CD4-positive, alpha-beta memory T cell (primary cell): Measurements from ENCODE around the gene ZNF784. TPM values are rescaled to one million over a fixed set of nuclear protein-coding genes. Genes with fewer than 3 reads are reported as not detected.
"Not testable (repeated sequence)": the region's sequence is repeated elsewhere in the genome, so short reads cannot be mapped to it uniquely, and the experiment has no call there.

Experiments used
- CTCF ChIA-PET: fragments of 350-600 bp; sonication (Branson Sonifier 250); formaldehyde crosslinking; loops from one replicate; lab custom pipeline; 2021; ENCODE audit warnings: inconsistent platforms; ENCODE audit not compliant: partially characterized antibody; lab: Charles Lee
- POLR2A ChIA-PET: fragments of 350-600 bp; sonication (Branson Sonifier 250); formaldehyde crosslinking; loops from one replicate; lab custom pipeline; 2021; ENCODE audit not compliant: partially characterized antibody; lab: Charles Lee
- DNase-seq, 5 donors: peaks; one replicate each; pipeline versions ENCODE4 v3.0.0 to v3.0.0-alpha.2; 2020 to 2022; ENCODE audit warnings: mixed read lengths in 1 of 5
- H3K27ac ChIP-seq: one replicate; pipeline ENCODE4 v1.7.0; 2013; ENCODE audit warnings: low read depth, low read length
- H3K27me3 ChIP-seq: 2 replicates; pipeline ENCODE4 v1.7.0; 2013; ENCODE audit warnings: mild to moderate bottlenecking, low read length, moderate library complexity; ENCODE audit not compliant: insufficient read depth
- H3K36me3 ChIP-seq: 2 replicates; pipeline ENCODE4 v1.7.0; 2013; ENCODE audit warnings: mild to moderate bottlenecking, low read length, moderate library complexity; ENCODE audit not compliant: insufficient read depth
- H3K4me1 ChIP-seq: 2 replicates; pipeline ENCODE4 v1.7.0; 2013; ENCODE audit warnings: mild to moderate bottlenecking, low read length, moderate library complexity; ENCODE audit not compliant: insufficient read depth
- H3K4me3 ChIP-seq, 2 donors: one replicate each; pipeline ENCODE4 v1.7.0; 2013; ENCODE audit warnings: low read length in 2 of 2, mild to moderate bottlenecking in 1 of 2
- H3K9me3 ChIP-seq, 2 donors: one replicate each; pipeline ENCODE4 v1.7.0; 2013; ENCODE audit warnings: low read length in 2 of 2, control low read depth in 1 of 2; ENCODE audit not compliant: control insufficient read depth in 1 of 2
- H3K27ac Mint-ChIP-seq, 7 donors: one replicate each; pipeline ENCODE4 v1.8.0; 2020 to 2021; ENCODE audit warnings: mixed read lengths in 7 of 7, mild to moderate bottlenecking in 6 of 7, inconsistent platforms in 3 of 7, moderate library complexity in 3 of 7
- H3K27me3 Mint-ChIP-seq, 2 donors: one replicate each; pipeline ENCODE4 v1.8.0; 2020 to 2021; ENCODE audit warnings: mixed read lengths in 2 of 2
- H3K36me3 Mint-ChIP-seq, 2 donors: one replicate each; pipeline ENCODE4 v1.8.0; 2020 to 2021; ENCODE audit warnings: mixed read lengths in 2 of 2, inconsistent platforms in 1 of 2, mild to moderate bottlenecking in 1 of 2
- H3K4me1 Mint-ChIP-seq, 4 donors: one replicate each; pipeline ENCODE4 v1.8.0; 2020 to 2021; ENCODE audit warnings: mixed read lengths in 4 of 4, mild to moderate bottlenecking in 1 of 4
- H3K4me3 Mint-ChIP-seq, 8 donors: one replicate each; pipeline ENCODE4 v1.8.0; 2020 to 2021; ENCODE audit warnings: mixed read lengths in 8 of 8, mild to moderate bottlenecking in 7 of 8, moderate library complexity in 6 of 8, inconsistent platforms in 3 of 8
- H3K9me3 Mint-ChIP-seq, 8 donors: one replicate each; pipeline ENCODE4 v1.8.0; 2020 to 2021; ENCODE audit warnings: mixed read lengths in 8 of 8, mild to moderate bottlenecking in 5 of 8, inconsistent platforms in 3 of 8, moderate library complexity in 1 of 8
- intact Hi-C: fragments of 100-400 bp; cut with micrococcal nuclease; formaldehyde crosslinking; loops from one replicate; pipeline ENCODE4 v1.15.1; 2023
- polyA plus RNA-seq, 2 donors: library from polyadenylated mRNA; unstranded; fragments of 300-500 nt; fragmentation: Illumina TruSeq; gene quantifications; one replicate each; pipeline ENCODE4 v1.2.3, GENCODE V29; 2021
- total RNA-seq, 2 experiments: library from RNA; stranded (reverse); gene quantifications; one replicate each; pipeline ENCODE4 v1.2.3, GENCODE V29; 2021

Gene ZNF784
- total and polyA plus RNA-seq, 4 experiments from 2014 or later, result 1.7 to 7.4 (median 4.7) TPM

- Mint-ChIP-seq H3K27me3 (no peaks in the 10 kb centered on the region), H3K27ac (peak overlapping the region; percentile 7 to 93 (median 79)), H3K4me1 (peaks cover 23 to 59% (median 39%) of the 10 kb centered on the region in 4 donors), H3K4me3 (peak overlapping the region; percentile 66 to 94 (median 84)), H3K36me3 (no peaks in the 10 kb centered on the region), H3K9me3 (no peaks in the 10 kb centered on the region)
- CTCF ChIA-PET, result interaction anchor here (1.6 to 5.0 kb wide), 3 partner anchors 20 to 46 kb away, joined by 3 to 23 read pairs (median 9); partner anchors contain the start of genes ZNF784 and ZNF865
- intact Hi-C loops, result no loop called here
- H3K27me3 ChIP-seq, result no peaks in the 10 kb centered on the region
- H3K36me3 ChIP-seq, result no peaks in the 10 kb centered on the region
- no peak overlapping the region for H3K27ac ChIP-seq
- peak overlapping the region; percentile 6 to 10 for H3K4me3 ChIP-seq
- H3K4me1 ChIP-seq, result peaks cover 41% of the 10 kb centered on the region
- POLR2A ChIA-PET, result interaction anchor here (0.6 to 5.0 kb wide), 4 partner anchors 9 to 69 kb away, joined by 3 to 49 read pairs (median 3); partner anchors contain the start of genes FIZ1 and ZNF524
- H3K9me3 ChIP-seq, result no peaks in the 10 kb centered on the region
- peak in 2 of 5 donors; percentile 23 to 53 for DNase-seq
Measured at GRCh38 chr19:55585658-55586339, 38.6 kb downstream of the ZNF784 start.

- CTCF ChIA-PET, result interaction anchor here (1.6 to 5.0 kb wide), 3 partner anchors 21 to 47 kb away, joined by 3 to 23 read pairs (median 9); partner anchors contain the start of genes ZNF784 and ZNF865
- intact Hi-C loops, result no loop called here
- Histone ChIP-seq H3K4me3 (no peak overlapping the region), H3K9me3 (no peaks in the 10 kb centered on the region), H3K27ac (no peak overlapping the region), H3K4me1 (peaks cover 46% of the 10 kb centered on the region), H3K27me3 (no peaks in the 10 kb centered on the region), H3K36me3 (no peaks in the 10 kb centered on the region)
- H3K36me3 Mint-ChIP-seq, result peaks cover 2 to 3% of the 10 kb centered on the region in 2 donors
- DNase-seq, result no peak
- POLR2A ChIA-PET, result interaction anchor here (0.8 to 5.0 kb wide), 2 partner anchors 15 to 40 kb away, joined by 4 to 49 read pairs; partner anchors contain the start of genes FIZ1, ZNF524 and ZNF784
- peak overlapping the region in 2 of 7 donors; percentile 10 to 46 for H3K27ac Mint-ChIP-seq
- peaks cover 0 to under 1% of the 10 kb centered on the region in 2 donors for H3K27me3 Mint-ChIP-seq
- H3K4me3 Mint-ChIP-seq, result peak overlapping the region in 1 of 8 donors; percentile 89
- peaks cover 26 to 61% (median 41%) of the 10 kb centered on the region in 4 donors for H3K4me1 Mint-ChIP-seq
- peaks cover 0 to 1% (median 0%) of the 10 kb centered on the region in 8 donors for H3K9me3 Mint-ChIP-seq
Measured at GRCh38 chr19:55584871-55585270, 39.5 kb downstream of the ZNF784 start.

GRCh38 chr19:55583897-55584296, 40.5 kb downstream of the ZNF784 start:
- H3K27me3 Mint-ChIP-seq, H3K36me3 Mint-ChIP-seq, H3K4me3 Mint-ChIP-seq, H3K27me3 ChIP-seq, H3K9me3 ChIP-seq, H3K27ac ChIP-seq, intact Hi-C loops, H3K9me3 Mint-ChIP-seq, H3K36me3 ChIP-seq, H3K4me3 ChIP-seq, DNase-seq: not testable (repeated sequence)
- POLR2A ChIA-PET, result interaction anchor here (0.8 to 5.0 kb wide), 2 partner anchors 16 to 41 kb away, joined by 4 to 49 read pairs; partner anchors contain the start of genes FIZ1, ZNF524 and ZNF784
- CTCF ChIA-PET, result interaction anchor here (1.6 to 5.0 kb wide), 3 partner anchors 22 to 48 kb away, joined by 3 to 23 read pairs (median 9); partner anchors contain the start of genes ZNF784 and ZNF865
- peaks cover 48% of the 10 kb centered on the region for H3K4me1 ChIP-seq
- peak overlapping the region in 2 of 7 donors; percentile 10 to 64 for H3K27ac Mint-ChIP-seq
- H3K4me1 Mint-ChIP-seq, result peaks cover 29 to 58% (median 44%) of the 10 kb centered on the region in 4 donors

GRCh38 chr19:55582284-55582683, 42.1 kb downstream of the ZNF784 start:
- Mint-ChIP-seq H3K36me3 (peaks cover 8 to 11% of the 10 kb centered on the region in 2 donors), H3K4me3 (peak overlapping the region in 4 of 8 donors; percentile 12 to 80 (median 44))
- CTCF ChIA-PET, result interaction anchor here (1.1 to 2.0 kb wide), 3 partner anchors 49 to 79 kb away, joined by 3 to 7 read pairs (median 4); no protein-coding TSS in a partner anchor

GRCh38 chr19:55581823-55582223, 42.5 kb downstream of the ZNF784 start:
- peaks cover 0 to 1% of the 10 kb centered on the region in 2 donors for H3K27me3 Mint-ChIP-seq
- POLR2A ChIA-PET, result interaction anchor here (1.1 to 2.6 kb wide), 6 partner anchors 14 to 61 kb away, joined by 4 to 30 read pairs (median 10); partner anchors contain the start of genes FIZ1, ZNF524, ZNF581 and ZNF865
- H3K27me3 ChIP-seq, result no peaks in the 10 kb centered on the region
- no peak for DNase-seq
- H3K36me3 ChIP-seq, result no peaks in the 10 kb centered on the region
- H3K9me3 ChIP-seq, result no peaks in the 10 kb centered on the region
- H3K27ac ChIP-seq, result no peak overlapping the region
- intact Hi-C loops, result loop anchor here (2.0 kb wide), 2 partner anchors 17 to 65 kb away; partner anchors contain the start of gene FIZ1
- H3K4me3 Mint-ChIP-seq, result peak overlapping the region; percentile 6 to 83 (median 58)
- peaks cover 11 to 15% of the 10 kb centered on the region in 2 donors for H3K36me3 Mint-ChIP-seq
- peaks cover 32% of the 10 kb centered on the region for H3K4me1 ChIP-seq
- H3K27ac Mint-ChIP-seq, result peak overlapping the region in 5 of 7 donors; percentile 43 to 91 (median 70)
- peaks cover 0 to 4% (median 0%) of the 10 kb centered on the region in 8 donors for H3K9me3 Mint-ChIP-seq
- CTCF ChIA-PET, result interaction anchor here (0.8 to 2.0 kb wide), 6 partner anchors 24 to 78 kb away, joined by 3 to 7 read pairs (median 4); partner anchors contain the start of gene ZNF865
- peaks cover 24 to 49% (median 31%) of the 10 kb centered on the region in 4 donors for H3K4me1 Mint-ChIP-seq
- H3K4me3 ChIP-seq, result no peak overlapping the region

More at GRCh38 chr19:55582284-55582683, 42.1 kb downstream of the ZNF784 start:
- intact Hi-C loops, H3K36me3 ChIP-seq, DNase-seq, H3K9me3 ChIP-seq, H3K27me3 ChIP-seq, H3K9me3 Mint-ChIP-seq, H3K4me3 ChIP-seq, H3K27me3 Mint-ChIP-seq, H3K27ac ChIP-seq: not testable (repeated sequence)
- peak overlapping the region in 5 of 7 donors; percentile 43 to 89 (median 57) for H3K27ac Mint-ChIP-seq
- peaks cover 37% of the 10 kb centered on the region for H3K4me1 ChIP-seq
- peaks cover 27 to 54% (median 35%) of the 10 kb centered on the region in 4 donors for H3K4me1 Mint-ChIP-seq
- POLR2A ChIA-PET, result interaction anchor here (2.5 to 2.6 kb wide), 2 partner anchors 17 to 24 kb away, joined by 13 to 30 read pairs; partner anchors contain the start of genes FIZ1, ZNF524 and ZNF865

GRCh38 chr19:55581145-55581822, 43.1 kb downstream of the ZNF784 start:
- H3K27me3 Mint-ChIP-seq, result peaks cover 0 to 1% of the 10 kb centered on the region in 2 donors
- no peaks in the 10 kb centered on the region for H3K9me3 ChIP-seq
- CTCF ChIA-PET, result interaction anchor here (0.8 to 2.0 kb wide), 6 partner anchors 24 to 78 kb away, joined by 3 to 7 read pairs (median 4); partner anchors contain the start of gene ZNF865
- H3K36me3 Mint-ChIP-seq, result peaks cover 12 to 17% of the 10 kb centered on the region in 2 donors
- H3K27me3 ChIP-seq, result no peaks in the 10 kb centered on the region
- H3K9me3 Mint-ChIP-seq, result peaks cover 0 to 4% (median 0%) of the 10 kb centered on the region in 8 donors
- H3K27ac ChIP-seq, result peak overlapping the region; percentile 69
- no peak for DNase-seq
- H3K4me3 Mint-ChIP-seq, result peak overlapping the region; percentile 76 to 93 (median 80)
- POLR2A ChIA-PET, result interaction anchor here (0.9 to 2.6 kb wide), 8 partner anchors 14 to 61 kb away, joined by 3 to 30 read pairs (median 7); partner anchors contain the start of genes FIZ1, ZNF524, ZNF581 and ZNF784
- no peaks in the 10 kb centered on the region for H3K36me3 ChIP-seq
- H3K4me1 ChIP-seq, result peaks cover 27% of the 10 kb centered on the region
- H3K4me1 Mint-ChIP-seq, result peaks cover 24 to 44% (median 28%) of the 10 kb centered on the region in 4 donors
- intact Hi-C loops, result loop anchor here (2.0 kb wide), 2 partner anchors 18 to 64 kb away; partner anchors contain the start of gene FIZ1
- H3K4me3 ChIP-seq, result peak overlapping the region; percentile 61 to 68
- peak overlapping the region; percentile 77 to 91 (median 87) for H3K27ac Mint-ChIP-seq
